HepG2 (cell line): ENCODE measurements around the gene PRKCSH. TPM values are rescaled to one million over a fixed set of nuclear protein-coding genes. Genes with fewer than 3 reads are reported as not detected.

Experiments
- ATAC-seq: fragments of 200-7000 bp; cut with Tn5 transposase; 3 replicates; pipeline ENCODE4 v1.9.1; 2020; ENCODE audit warnings: mild to moderate bottlenecking, moderate library complexity
- BruUV-seq: library from RNA; stranded (reverse); fragments of 400-500 nt; replicated peaks from 2 replicates; lab custom pipeline; 2021; lab: Mats Ljungman, UMichigan
- CTCF ChIA-PET: fragments of 300-600 bp; formaldehyde crosslinking; extraction: SDS; loops from one replicate; lab custom pipeline; 2021; ENCODE audit warnings: low total read pairs, inconsistent platforms, low intra/inter-chr PET ratio; lab: Yijun Ruan, JAX
- POLR2A ChIA-PET: fragments of 350-600 bp; sonication (Branson Sonifier 250); formaldehyde crosslinking; loops from one replicate; lab custom pipeline; 2020; ENCODE audit warnings: antibody characterized with exemption, inconsistent platforms; lab: Yijun Ruan, JAX
- DNase-seq: peaks from one replicate; pipeline ENCODE4 v3.0.0-alpha.2; 2015; ENCODE audit warnings: low spot score
- FAIRE-seq: peaks from 3 replicates; lab custom pipeline; 2011; peaks lifted over from hg19 to GRCh38; lab: Jason Lieb, UNC
- H2AFZ ChIP-seq: one replicate; pipeline ENCODE4 v1.6.1; 2011; ENCODE audit warnings: low read length, inconsistent platforms
- H3K27ac ChIP-seq: fragments of 300-600 bp; 3 replicates; pipeline ENCODE4 v1.8.0; 2011; ENCODE audit warnings: mixed run types, mild to moderate bottlenecking, mixed read lengths, low read length, inconsistent platforms; ENCODE audit not compliant: insufficient read depth; ENCODE audit errors: extremely low read length
- H3K27me3 ChIP-seq, 2 experiments: fragments of 200-600 bp in 1 of 2; 2 replicates in 1 of 2; 3 replicates in 1 of 2; pipeline versions ENCODE4 v1.6.0 to v1.8.0; 2011; ENCODE audit warnings: low read length in 2 of 2, mild to moderate bottlenecking in 2 of 2, moderate library complexity in 2 of 2, inconsistent platforms in 1 of 2; ENCODE audit not compliant: insufficient read depth in 2 of 2, control insufficient read depth in 1 of 2
- H3K36me3 ChIP-seq, 2 experiments: fragments of 200-600 bp in 1 of 2; replicated peaks in 1 of 2; 2 replicates in 1 of 2; 3 replicates in 1 of 2; pipeline versions ENCODE4 v1.5.1 to v1.8.0; 2011; ENCODE audit warnings: low read length in 2 of 2, inconsistent platforms in 1 of 2; ENCODE audit not compliant: insufficient read depth in 2 of 2, control insufficient read depth in 1 of 2
- H3K4me1 ChIP-seq: 2 replicates; pipeline ENCODE4 v1.5.1; 2012; ENCODE audit warnings: low read length, inconsistent platforms; ENCODE audit not compliant: insufficient read depth
- H3K4me2 ChIP-seq: 2 replicates; pipeline ENCODE4 v1.6.0; 2011; ENCODE audit warnings: low read depth, low read length, inconsistent platforms
- H3K4me3 ChIP-seq, 3 experiments: fragments of 200-600 bp in 1 of 3; sonication (generic), shearing (Covaris generic) in 1 of 3; replicated peaks in 1 of 3; 2 replicates each; pipeline ENCODE4 v1.5.1; 2011 to 2016; ENCODE audit warnings: low read length in 3 of 3, inconsistent platforms in 2 of 3, low read depth in 2 of 3, mild to moderate bottlenecking in 2 of 3, control low read depth in 1 of 3, mixed read lengths in 1 of 3; ENCODE audit not compliant: insufficient read depth in 1 of 3
- H3K79me2 ChIP-seq: one replicate; pipeline ENCODE4 v1.6.1; 2011; ENCODE audit warnings: low read length, inconsistent platforms; ENCODE audit not compliant: insufficient read depth
- H3K9ac ChIP-seq: 2 replicates; pipeline ENCODE4 v1.6.0; 2011; ENCODE audit warnings: mild to moderate bottlenecking, low read depth, low read length, inconsistent platforms; ENCODE audit not compliant: insufficient read depth
- H3K9me3 ChIP-seq: 2 replicates; pipeline ENCODE4 v1.5.1; 2012; ENCODE audit warnings: mild to moderate bottlenecking, low read length
- H4K20me1 ChIP-seq: 2 replicates; pipeline ENCODE4 v1.6.0; 2011; ENCODE audit warnings: inconsistent platforms, mild to moderate bottlenecking, low read length, moderate library complexity; ENCODE audit not compliant: insufficient read depth
- GPN1 ChIP-seq: sonication (generic); formaldehyde crosslinking; IDR thresholded peaks from 2 replicates; pipeline ENCODE4 v1.5.1; 2020; ENCODE audit warnings: missing genetic modification reagents, borderline replicate concordance
- KLF9 ChIP-seq: IDR thresholded peaks from 2 replicates; pipeline ENCODE4 v1.6.1; 2016; ENCODE audit warnings: low read depth
- PRMT3 ChIP-seq: sonication (generic); formaldehyde crosslinking; IDR thresholded peaks from 2 replicates; pipeline ENCODE4 v1.8.1; 2022; ENCODE audit warnings: low read depth, mild to moderate bottlenecking, moderate library complexity, missing genetic modification reagents, borderline replicate concordance
- RAD21 ChIP-seq: fragments of 450-650 bp; formaldehyde crosslinking; IDR thresholded peaks from 2 replicates; pipeline ENCODE4 v1.5.0; 2020; ENCODE audit warnings: mild to moderate bottlenecking
- RFXAP ChIP-seq: sonication (generic); formaldehyde crosslinking; IDR thresholded peaks from 2 replicates; pipeline ENCODE4 v1.4.0; 2020; ENCODE audit warnings: missing genetic modification reagents, borderline replicate concordance
- ZEB1 ChIP-seq: IDR thresholded peaks from 2 replicates; pipeline ENCODE4 v1.6.1; 2012; ENCODE audit warnings: mild to moderate bottlenecking, low read depth, inconsistent platforms; ENCODE audit not compliant: insufficient replicate concordance
- ZZZ3 ChIP-seq: sonication (generic); formaldehyde crosslinking; IDR thresholded peaks from 2 replicates; pipeline ENCODE4 v1.4.0; 2020; ENCODE audit warnings: missing genetic modification reagents, mild to moderate bottlenecking, borderline replicate concordance
- WGBS: methylation state at CpG from one replicate; pipeline ENCODE4 v1.1.6; 2017; ENCODE audit warnings: low lambda C conversion rate; 5-methylcytosine and 5-hydroxymethylcytosine counted together
- in situ Hi-C: cut with HindIII; loops from 2 replicates; pipeline ENCODE4 v1.10.0; 2017; ENCODE audit warnings: low pct_unique_long_range_greater_than_20kb; ENCODE audit not compliant: extremely low pct_ligation_motif_present
- intact Hi-C: fragments of 100-400 bp; cut with micrococcal nuclease; formaldehyde crosslinking; loops from one replicate; pipeline ENCODE4 v1.10.0; 2022; ENCODE audit not compliant: unreplicated experiment
- polyA plus RNA-seq, 8 experiments: library from polyadenylated mRNA; depleted of rRNA in 3 of 8; stranded (reverse) in 7 of 8; unstranded in 1 of 8; fragments of >200 nt; fragmentation: Illumina TruSeq in 4 of 8; extraction: Trizol in 4 of 8; gene quantifications; 2 replicates each; pipeline versions ENCODE4 v1.2.1 to v1.2.3, GENCODE V29; 2011 to 2016; ENCODE audit warnings: low read depth in 4 of 8, missing spikeins in 1 of 8, mixed read lengths in 1 of 8; ENCODE audit not compliant: insufficient read depth in 1 of 8
- total RNA-seq, 5 experiments: library from RNA; depleted of rRNA; stranded (reverse); fragments of >200 nt; fragmentation: Illumina TruSeq; extraction: Trizol; gene quantifications; 2 replicates each; pipeline ENCODE4 v1.2.3, GENCODE V29; 2016; ENCODE audit warnings: low read depth in 1 of 5
- TF ChIP-seq, protein P1 (sequence below): sonication (generic); formaldehyde crosslinking; IDR thresholded peaks from 2 replicates; pipeline ENCODE4 v1.4.0; 2020; ENCODE audit warnings: mild to moderate bottlenecking, missing genetic modification reagents
- TF ChIP-seq, protein P2 (sequence below): IDR thresholded peaks from 2 replicates; pipeline ENCODE4 v1.6.1; 2016

PRKCSH gene
- total and polyA plus RNA-seq, 2 of the 13 experiments (the other 11 are each of a cell fraction or from before 2014, with no cell fraction given), result 85.1 to 125 TPM

DNA sequence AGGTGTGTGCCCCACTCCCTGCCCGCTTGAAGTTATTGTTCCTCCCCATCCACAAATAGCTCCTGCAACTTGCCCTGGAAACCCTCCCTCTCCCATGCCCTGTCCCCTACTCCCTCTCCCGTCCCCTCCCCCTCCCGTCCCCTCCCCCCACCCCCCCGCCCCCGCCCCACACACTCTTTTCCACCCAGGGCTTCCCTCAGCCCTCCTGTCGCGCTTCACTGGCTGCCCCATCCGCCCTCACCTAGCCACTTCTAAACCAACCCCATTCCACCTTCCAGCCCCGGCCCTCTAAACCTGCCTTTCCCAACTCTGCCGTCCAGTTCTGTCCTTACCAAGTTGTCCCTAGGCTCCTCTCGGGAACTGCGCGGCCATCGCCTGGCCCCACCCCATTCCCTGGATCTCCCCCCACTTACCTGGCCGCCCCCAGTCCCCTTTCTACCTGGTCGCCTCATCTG is 17.3 kb upstream of the PRKCSH start:
- no peaks in the 10 kb centered on the region for H3K36me3 ChIP-seq
- in situ Hi-C loops, result no loop called here
- peak overlapping the region; percentile 88 for H3K4me2 ChIP-seq
- no peaks in the 10 kb centered on the region for H4K20me1 ChIP-seq
- ChIA-PET POLR2A (interaction anchor here (0.9 to 1.9 kb wide), 6 partner anchors 16 to 43 kb away, joined by 3 to 14 read pairs (median 7); partner anchors contain the start of genes EPOR, ODAD3, PRKCSH and SWSAP1), CTCF (no interaction called here)
- H3K79me2 ChIP-seq, result no peaks in the 10 kb centered on the region
- H2AFZ ChIP-seq, result no peak overlapping the region
- no peak overlapping the region for H3K27ac ChIP-seq
- H3K9me3 ChIP-seq, result no peaks in the 10 kb centered on the region
- intact Hi-C loops, result no loop called here
- peaks cover 3 to 24% of the 10 kb centered on the region in 2 experiments; a peak in 4 of 5 replicates for H3K27me3 ChIP-seq
- ATAC-seq (peak; percentile 9; the same call in 1 of the 3 replicates), DNase-seq (no peak), FAIRE-seq (no peak)
- WGBS, result 12% methylated on average over 16 of the region's 16 CpGs
- no peak for TF ChIP-seq KLF9
- no peak for TF ChIP-seq RAD21 (CRISPR knock-in tag)
- TF ChIP-seq ZEB1, result peak; percentile 86
- TF ChIP-seq RFXAP (CRISPR knock-in tag), result no peak
- TF ChIP-seq, protein P1, sequence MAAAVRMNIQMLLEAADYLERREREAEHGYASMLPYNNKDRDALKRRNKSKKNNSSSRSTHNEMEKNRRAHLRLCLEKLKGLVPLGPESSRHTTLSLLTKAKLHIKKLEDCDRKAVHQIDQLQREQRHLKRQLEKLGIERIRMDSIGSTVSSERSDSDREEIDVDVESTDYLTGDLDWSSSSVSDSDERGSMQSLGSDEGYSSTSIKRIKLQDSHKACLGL (CRISPR knock-in tag), result no peak
- TF ChIP-seq, protein P2, sequence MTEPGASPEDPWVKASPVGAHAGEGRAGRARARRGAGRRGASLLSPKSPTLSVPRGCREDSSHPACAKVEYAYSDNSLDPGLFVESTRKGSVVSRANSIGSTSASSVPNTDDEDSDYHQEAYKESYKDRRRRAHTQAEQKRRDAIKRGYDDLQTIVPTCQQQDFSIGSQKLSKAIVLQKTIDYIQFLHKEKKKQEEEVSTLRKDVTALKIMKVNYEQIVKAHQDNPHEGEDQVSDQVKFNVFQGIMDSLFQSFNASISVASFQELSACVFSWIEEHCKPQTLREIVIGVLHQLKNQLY (CRISPR knock-in tag), result no peak
- TF ChIP-seq ZZZ3 (CRISPR knock-in tag), result no peak
- no peak for TF ChIP-seq PRMT3 (CRISPR knock-in tag)
- TF ChIP-seq GPN1 (CRISPR knock-in tag), result no peak
- H3K4me1 ChIP-seq, result peaks cover 39% of the 10 kb centered on the region
- peak overlapping the region; percentile 78 to 96 (median 91) for H3K4me3 ChIP-seq
- BruUV-seq, result no TSS peak
- H3K9ac ChIP-seq, result peak overlapping the region; percentile 53; the same call in 1 of the 2 replicates
